D721Med (cell line): ENCODE measurements around the gene DCDC2.
A peak's percentile ranks its signal among the peaks of the same experiment; 100 is the strongest.
"Not testable (repeated sequence)": the region's sequence is repeated elsewhere in the genome, so short reads cannot be mapped to it uniquely, and the experiment has no call there.

Experiments
- DNase-seq: peaks from one replicate; pipeline ENCODE4 v3.0.0; 2011; ENCODE audit warnings: low spot score; ENCODE audit not compliant: insufficient read length
- FAIRE-seq: peaks from 2 replicates; lab custom pipeline; 2011; peaks lifted over from hg19 to GRCh38; lab: Jason Lieb, UNC
- TF ChIP-seq, protein P1 (sequence below): IDR thresholded peaks from 2 replicates; pipeline ENCODE4 v1.5.1; 2012; ENCODE audit warnings: mild to moderate bottlenecking, control low read depth; ENCODE audit not compliant: insufficient read depth; ENCODE audit errors: missing control alignments

The DCDC2 gene

DNA sequence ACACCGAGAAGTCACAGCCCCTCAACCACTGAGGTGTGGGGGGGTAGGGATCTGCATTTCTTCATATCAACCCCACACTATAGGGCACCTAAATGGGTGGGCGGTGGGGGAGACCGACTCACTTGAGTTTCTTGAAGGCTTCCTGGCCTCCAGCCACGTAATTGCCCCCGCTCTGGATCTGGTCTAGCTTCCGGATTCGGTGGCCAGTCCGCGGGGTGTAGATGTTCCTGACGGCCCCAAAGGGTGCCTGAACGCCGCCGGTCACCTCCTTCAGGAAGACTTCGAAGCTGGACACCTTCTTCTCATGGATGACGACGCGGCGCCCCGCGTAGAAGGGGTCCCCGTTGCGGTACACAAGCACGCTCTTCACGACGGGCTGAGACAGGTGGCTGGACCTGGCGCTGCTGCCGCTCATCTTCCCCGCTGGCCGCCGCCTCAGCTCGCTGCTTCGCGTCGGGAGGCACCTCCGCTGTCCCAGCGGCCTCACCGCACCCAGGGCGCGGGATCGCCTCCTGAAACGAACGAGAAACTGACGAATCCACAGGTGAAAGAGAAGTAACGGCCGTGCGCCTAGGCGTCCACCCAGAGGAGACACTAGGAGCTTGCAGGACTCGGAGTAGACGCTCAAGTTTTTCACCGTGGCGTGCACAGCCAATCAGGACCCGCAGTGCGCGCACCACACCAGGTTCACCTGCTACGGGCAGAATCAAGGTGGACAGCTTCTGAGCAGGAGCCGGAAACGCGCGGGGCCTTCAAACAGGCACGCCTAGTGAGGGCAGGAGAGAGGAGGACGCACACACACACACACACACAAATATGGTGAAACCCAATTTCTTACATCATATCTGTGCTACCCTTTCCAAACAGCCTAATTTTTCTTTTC, at the start of gene DCDC2:
TSS of gene DCDC2 (minus strand) at position 724 of the 883 bp plus-strand sequence. CDS start at position 415, 309 bp downstream.
- no peak for FAIRE-seq
- TF ChIP-seq, protein P1, sequence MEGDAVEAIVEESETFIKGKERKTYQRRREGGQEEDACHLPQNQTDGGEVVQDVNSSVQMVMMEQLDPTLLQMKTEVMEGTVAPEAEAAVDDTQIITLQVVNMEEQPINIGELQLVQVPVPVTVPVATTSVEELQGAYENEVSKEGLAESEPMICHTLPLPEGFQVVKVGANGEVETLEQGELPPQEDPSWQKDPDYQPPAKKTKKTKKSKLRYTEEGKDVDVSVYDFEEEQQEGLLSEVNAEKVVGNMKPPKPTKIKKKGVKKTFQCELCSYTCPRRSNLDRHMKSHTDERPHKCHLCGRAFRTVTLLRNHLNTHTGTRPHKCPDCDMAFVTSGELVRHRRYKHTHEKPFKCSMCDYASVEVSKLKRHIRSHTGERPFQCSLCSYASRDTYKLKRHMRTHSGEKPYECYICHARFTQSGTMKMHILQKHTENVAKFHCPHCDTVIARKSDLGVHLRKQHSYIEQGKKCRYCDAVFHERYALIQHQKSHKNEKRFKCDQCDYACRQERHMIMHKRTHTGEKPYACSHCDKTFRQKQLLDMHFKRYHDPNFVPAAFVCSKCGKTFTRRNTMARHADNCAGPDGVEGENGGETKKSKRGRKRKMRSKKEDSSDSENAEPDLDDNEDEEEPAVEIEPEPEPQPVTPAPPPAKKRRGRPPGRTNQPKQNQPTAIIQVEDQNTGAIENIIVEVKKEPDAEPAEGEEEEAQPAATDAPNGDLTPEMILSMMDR = no peak
- DNase-seq = no peak

DNA sequence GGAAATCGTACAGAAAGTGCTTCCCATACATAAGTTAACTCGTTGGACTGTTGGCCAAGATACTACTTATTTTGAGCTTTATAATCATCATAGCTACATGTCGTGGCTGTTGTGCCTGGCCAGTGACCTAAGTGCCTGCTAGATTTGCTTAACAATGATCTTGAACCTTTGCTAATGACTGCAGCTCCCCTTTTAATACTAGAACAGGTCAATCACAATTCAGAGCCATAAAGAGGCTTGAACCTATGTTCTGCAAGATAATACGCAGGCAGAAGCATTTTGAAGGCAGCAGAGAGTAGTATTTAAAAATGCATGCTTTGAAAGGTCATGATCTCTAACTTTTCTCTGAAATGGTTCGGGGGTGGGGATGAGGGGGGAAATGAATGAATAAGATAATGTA, 47.4 kb upstream of the DCDC2 start:
- no peak for FAIRE-seq
- TF ChIP-seq, protein P1 = no peak
- no peak for DNase-seq

DNA sequence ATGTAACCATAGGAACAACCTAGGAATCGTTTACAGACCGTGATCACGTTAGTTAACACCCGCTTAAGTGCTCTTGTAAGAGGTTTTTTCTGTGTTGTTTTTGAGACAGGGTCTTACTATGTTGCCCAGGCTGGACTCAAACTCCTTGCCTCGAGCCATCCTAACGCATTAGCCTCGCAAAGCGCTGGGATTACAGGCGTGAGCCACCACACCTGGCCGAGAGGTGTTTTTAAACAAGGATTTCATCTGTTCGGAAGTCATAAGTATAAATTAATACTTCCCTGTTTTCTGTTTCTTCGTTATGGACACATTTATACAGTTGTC, 45.6 kb upstream of the DCDC2 start:
- DNase-seq (no peak), FAIRE-seq (no peak)
- TF ChIP-seq, protein P1 = no peak

DNA sequence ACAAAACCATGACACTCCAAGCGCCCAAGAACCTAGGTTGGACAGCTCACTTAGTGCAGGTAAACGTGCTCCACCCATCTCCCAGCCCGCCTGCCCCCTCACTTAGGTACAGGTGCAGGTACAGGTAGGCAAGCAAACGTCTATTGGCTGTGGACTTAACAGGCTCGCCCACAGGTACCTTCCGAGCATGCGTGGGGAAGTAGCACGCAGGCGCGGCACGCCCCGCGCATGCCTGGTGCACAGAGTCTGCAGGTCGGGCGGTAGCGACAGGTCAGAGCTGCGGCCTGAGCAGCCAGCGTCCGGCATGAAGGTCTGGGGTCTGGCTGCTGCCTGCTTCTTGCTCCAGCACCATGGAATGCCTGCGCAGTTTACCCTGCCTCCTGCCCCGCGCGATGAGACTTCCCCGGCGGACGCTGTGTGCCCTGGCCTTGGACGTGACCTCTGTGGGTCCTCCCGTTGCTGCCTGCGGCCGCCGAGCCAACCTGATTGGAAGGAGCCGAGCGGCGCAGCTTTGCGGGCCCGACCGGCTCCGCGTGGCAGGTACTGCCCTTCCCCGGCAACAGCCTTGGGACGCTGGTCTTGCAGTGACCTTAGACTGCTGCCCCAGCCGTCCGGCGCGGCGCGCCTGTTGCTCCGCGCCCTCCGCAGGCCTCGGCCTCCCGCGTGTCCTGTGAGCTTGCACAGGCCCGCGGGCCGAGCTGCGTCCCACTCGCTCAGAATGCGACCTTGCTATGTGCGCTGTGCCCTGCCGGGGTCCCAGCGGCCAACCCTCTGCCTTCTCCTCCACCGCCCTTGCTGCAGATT, 45.0 kb upstream of the DCDC2 start, which contains the start of gene MRS2:
TSS of gene MRS2 (plus strand) at position 240 of the 804 bp plus-strand sequence. CDS start at position 351, 111 bp downstream.
- TF ChIP-seq, protein P1 = no peak
- DNase-seq (peak; percentile 76), FAIRE-seq (no peak)

DNA sequence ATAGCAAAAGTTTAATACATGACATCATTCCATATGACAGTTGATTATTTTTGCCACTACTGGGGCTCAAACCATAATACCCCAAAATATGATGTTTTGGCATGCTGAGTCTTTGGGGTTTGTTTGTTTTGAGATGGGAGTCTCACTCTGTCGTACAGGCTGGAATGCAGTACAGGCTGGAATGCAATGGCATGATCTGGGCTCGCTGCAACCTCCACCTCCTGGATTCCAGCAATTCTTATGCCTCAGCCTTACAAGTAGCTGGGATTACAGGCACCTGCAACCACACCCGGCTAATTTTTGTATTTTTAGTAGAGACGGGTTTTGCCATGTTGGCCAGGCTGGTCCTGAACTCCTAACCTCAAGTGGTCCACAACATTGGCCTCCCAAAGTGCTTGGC, 43.6 kb upstream of the DCDC2 start:
- TF ChIP-seq, protein P1 = no peak
- DNase-seq = no peak
- no peak for FAIRE-seq

DNA sequence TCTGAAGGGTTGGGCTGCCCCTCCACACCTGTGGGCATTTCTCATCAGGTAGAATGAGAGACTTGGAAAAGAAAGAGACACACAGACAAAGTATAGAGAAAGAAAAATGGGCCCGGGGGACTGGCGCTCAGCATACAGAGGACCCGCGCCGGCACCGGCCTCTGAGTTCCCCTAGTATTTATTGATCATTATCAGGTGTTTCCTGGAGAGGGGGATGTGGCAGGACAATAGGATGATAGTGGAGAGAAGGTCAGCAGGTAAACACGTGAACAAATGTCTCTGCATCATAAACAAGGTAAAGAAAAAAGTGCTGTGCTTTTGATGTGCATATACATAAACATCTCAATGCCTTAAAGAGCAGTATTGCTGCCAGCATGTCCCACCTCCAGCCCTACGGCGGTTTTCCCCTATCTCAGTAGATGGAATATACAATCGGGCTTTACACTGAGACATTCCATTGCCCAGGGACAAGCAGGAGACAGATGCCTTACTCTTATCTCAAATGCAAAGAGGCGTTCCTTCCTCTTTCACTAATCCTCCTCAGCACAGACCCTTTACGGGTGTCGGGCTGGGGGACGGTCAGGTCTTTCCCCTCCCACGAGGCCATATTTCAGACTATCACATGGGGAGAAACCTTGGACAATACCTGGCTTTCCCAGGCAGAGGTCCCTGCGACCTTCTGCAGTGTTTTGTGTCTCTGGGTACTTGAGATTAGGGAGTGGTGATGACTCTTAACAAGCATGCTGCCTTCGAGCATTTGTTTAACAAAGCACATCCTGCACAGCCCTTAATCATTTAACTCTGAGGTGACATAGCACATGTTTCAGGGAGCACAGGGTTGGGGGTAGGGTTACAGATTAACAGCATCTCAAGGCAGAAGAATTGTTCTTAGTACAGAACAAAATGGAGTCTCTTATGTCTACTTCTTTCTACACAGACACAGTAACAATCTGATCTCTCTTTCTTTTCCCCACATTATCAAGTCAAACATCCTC, 42.5 kb upstream of the DCDC2 start:
- FAIRE-seq, DNase-seq: not testable (repeated sequence)
